ENCODE data around the gene KRT77.

DNA sequence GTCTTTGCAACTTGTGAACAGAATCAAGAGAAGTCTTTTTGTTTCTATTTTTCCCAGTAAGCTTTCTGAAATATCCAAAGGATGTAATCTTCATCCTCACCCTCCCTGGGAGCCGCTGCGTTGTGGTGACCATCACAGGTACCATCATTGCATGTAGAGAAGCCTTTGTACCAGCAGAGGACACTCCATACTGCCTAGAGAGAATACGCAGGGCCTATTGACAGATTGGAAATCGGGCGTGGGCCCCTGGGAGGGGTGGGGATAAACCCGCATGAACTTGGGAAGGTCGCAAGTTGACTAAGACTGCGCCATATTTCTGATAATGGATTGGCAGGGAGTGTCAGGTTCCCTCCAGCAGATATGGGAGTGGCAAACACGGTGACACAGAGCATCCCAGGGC is 35.8 kb downstream of the KRT77 start:
- TF ChIP-seq, protein P1, sequence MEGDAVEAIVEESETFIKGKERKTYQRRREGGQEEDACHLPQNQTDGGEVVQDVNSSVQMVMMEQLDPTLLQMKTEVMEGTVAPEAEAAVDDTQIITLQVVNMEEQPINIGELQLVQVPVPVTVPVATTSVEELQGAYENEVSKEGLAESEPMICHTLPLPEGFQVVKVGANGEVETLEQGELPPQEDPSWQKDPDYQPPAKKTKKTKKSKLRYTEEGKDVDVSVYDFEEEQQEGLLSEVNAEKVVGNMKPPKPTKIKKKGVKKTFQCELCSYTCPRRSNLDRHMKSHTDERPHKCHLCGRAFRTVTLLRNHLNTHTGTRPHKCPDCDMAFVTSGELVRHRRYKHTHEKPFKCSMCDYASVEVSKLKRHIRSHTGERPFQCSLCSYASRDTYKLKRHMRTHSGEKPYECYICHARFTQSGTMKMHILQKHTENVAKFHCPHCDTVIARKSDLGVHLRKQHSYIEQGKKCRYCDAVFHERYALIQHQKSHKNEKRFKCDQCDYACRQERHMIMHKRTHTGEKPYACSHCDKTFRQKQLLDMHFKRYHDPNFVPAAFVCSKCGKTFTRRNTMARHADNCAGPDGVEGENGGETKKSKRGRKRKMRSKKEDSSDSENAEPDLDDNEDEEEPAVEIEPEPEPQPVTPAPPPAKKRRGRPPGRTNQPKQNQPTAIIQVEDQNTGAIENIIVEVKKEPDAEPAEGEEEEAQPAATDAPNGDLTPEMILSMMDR (IDR thresholded peaks at IDR 0.05): no peak
- no peak for TF ChIP-seq POLR2A (IDR thresholded peaks at IDR 0.05)
- no peak for TF ChIP-seq EP300 (IDR thresholded peaks at IDR 0.05)
- no peak for TF ChIP-seq POLR2AphosphoS5 (IDR thresholded peaks at IDR 0.05)

Data from sigmoid colon (tissue), 4 donors.